PFSK-1 (cell line): ENCODE measurements around the gene CDK1.
A peak's percentile ranks its signal among the peaks of the same experiment; 100 is the strongest.

ENCODE experiments used
- FOXP2 ChIP-seq: optimal IDR thresholded peaks from 2 replicates; pipeline ENCODE3; 2011; ENCODE audit warnings: borderline replicate concordance, control low read depth, inconsistent platforms; ENCODE audit not compliant: insufficient read depth; ENCODE audit errors: extremely low read length, extremely low read depth
- POLR2AphosphoS5 ChIP-seq: IDR thresholded peaks from 2 replicates; pipeline ENCODE4 v1.6.1; 2012; ENCODE audit warnings: low read depth, mild to moderate bottlenecking, control low read depth, low read length, moderate library complexity
- SIN3A ChIP-seq: IDR thresholded peaks from 2 replicates; pipeline ENCODE4 v1.6.1; 2012; ENCODE audit warnings: mild to moderate bottlenecking, low read length, moderate library complexity, borderline replicate concordance; ENCODE audit not compliant: insufficient read depth
- TAF1 ChIP-seq: IDR thresholded peaks from 2 replicates; pipeline ENCODE4 v1.6.1; 2012; ENCODE audit warnings: low read length, control low read depth, borderline replicate concordance; ENCODE audit not compliant: insufficient read depth
- TF ChIP-seq, protein P1 (sequence below), 2 experiments: IDR thresholded peaks; 2 replicates each; pipeline versions ENCODE4 v1.6.1 to v1.8.0; 2011 to 2012; ENCODE audit warnings: low read depth in 2 of 2, low read length in 2 of 2, control low read depth in 1 of 2, inconsistent platforms in 1 of 2, mild to moderate bottlenecking in 1 of 2, moderate library complexity in 1 of 2; ENCODE audit not compliant: insufficient read depth in 1 of 2

The CDK1 gene

DNA sequence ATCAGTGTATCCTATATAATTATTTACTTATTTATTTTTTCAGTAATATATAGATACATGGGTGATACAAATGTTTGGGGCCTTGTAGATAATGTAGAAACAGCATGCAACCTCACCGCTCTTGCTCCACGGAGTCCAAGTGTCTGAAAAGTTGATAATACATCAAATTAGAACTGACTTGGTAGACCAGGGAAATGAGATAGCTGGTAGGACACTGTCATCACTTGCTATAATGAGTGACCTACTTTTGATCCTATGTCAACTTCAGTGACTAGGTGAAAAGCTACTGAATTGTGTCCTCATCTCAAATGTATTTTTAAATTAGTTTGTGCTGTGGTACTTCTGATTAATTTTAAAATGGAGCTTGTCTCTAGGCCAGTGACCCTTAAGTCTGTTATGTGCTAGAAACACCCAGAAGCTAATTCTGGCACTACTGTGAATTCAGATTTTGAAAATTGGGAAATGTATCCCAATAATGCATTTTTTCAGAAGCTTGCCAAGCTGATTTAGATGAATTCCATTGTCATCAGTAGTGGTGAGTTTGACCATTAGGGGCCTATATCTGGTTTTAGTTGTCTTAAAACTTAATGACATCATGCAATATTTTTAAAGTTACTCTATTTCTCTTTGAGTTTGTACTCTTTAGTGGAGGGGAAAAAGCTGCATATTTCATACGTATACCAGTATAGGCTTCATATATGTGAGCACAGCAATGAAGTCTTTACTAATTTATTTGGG lies 17.4 kb downstream of the CDK1 start:
- TF ChIP-seq FOXP2 (no peak), SIN3A (no peak), TAF1 (no peak), POLR2AphosphoS5 (no peak; the same call in 1 of the 2 replicates)
- TF ChIP-seq, protein P1, sequence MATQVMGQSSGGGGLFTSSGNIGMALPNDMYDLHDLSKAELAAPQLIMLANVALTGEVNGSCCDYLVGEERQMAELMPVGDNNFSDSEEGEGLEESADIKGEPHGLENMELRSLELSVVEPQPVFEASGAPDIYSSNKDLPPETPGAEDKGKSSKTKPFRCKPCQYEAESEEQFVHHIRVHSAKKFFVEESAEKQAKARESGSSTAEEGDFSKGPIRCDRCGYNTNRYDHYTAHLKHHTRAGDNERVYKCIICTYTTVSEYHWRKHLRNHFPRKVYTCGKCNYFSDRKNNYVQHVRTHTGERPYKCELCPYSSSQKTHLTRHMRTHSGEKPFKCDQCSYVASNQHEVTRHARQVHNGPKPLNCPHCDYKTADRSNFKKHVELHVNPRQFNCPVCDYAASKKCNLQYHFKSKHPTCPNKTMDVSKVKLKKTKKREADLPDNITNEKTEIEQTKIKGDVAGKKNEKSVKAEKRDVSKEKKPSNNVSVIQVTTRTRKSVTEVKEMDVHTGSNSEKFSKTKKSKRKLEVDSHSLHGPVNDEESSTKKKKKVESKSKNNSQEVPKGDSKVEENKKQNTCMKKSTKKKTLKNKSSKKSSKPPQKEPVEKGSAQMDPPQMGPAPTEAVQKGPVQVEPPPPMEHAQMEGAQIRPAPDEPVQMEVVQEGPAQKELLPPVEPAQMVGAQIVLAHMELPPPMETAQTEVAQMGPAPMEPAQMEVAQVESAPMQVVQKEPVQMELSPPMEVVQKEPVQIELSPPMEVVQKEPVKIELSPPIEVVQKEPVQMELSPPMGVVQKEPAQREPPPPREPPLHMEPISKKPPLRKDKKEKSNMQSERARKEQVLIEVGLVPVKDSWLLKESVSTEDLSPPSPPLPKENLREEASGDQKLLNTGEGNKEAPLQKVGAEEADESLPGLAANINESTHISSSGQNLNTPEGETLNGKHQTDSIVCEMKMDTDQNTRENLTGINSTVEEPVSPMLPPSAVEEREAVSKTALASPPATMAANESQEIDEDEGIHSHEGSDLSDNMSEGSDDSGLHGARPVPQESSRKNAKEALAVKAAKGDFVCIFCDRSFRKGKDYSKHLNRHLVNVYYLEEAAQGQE (IDR thresholded peaks at IDR 0.05; ENCODE audit: insufficient read depth in 1 of 2, low read depth in 2 of 2, low read length in 2 of 2) = no peak

DNA sequence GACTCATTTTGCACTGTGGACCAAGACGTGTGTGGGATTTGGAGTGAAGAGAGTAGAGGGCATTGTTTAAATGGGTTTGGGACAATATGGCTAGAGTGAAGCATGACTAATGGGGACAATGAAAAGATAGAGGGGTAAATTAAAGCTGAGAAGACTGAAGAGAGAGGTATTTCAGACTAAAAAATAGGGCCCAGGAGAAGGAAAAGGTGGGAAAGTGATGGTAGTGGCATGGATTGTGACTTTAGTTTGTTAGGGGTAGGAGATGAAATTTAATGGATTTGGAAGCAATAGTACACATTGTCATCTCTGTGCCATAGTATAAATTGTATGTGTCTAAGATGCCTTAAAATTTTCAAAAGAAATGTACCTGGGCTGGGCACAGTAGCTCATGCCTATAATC lies 18.2 kb downstream of the CDK1 start:
- TF ChIP-seq, protein P1 (IDR thresholded peaks at IDR 0.05; ENCODE audit: insufficient read depth in 1 of 2, low read depth in 2 of 2, low read length in 2 of 2) = no peak
- TF ChIP-seq TAF1 = no peak
- TF ChIP-seq SIN3A = no peak
- no peak for TF ChIP-seq POLR2AphosphoS5
- TF ChIP-seq FOXP2 = no peak

DNA sequence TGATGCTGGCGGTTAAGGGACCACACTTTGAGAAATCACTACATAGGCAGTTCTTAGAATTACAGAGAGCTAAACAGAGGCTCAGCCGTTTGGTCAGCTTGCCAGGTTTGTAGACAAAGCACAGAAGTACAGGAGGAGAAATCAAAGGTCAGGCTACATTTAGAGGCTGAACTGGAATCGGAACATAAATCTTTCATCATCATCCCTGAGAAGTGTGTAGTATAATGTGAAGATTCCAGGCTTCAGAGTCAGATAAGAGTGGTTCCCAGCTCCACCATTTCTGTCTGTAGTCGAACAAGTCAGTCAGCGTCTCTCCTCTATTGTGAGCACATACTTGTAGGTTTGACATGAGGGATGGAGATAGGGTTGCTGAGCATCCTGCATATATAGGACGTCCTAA lies 18.9 kb downstream of the CDK1 start:
- TF ChIP-seq SIN3A = no peak
- no peak for TF ChIP-seq FOXP2
- TF ChIP-seq, protein P1 (IDR thresholded peaks at IDR 0.05; ENCODE audit: insufficient read depth in 1 of 2, low read depth in 2 of 2, low read length in 2 of 2) = no peak
- TF ChIP-seq POLR2AphosphoS5 = peak; percentile 56

DNA sequence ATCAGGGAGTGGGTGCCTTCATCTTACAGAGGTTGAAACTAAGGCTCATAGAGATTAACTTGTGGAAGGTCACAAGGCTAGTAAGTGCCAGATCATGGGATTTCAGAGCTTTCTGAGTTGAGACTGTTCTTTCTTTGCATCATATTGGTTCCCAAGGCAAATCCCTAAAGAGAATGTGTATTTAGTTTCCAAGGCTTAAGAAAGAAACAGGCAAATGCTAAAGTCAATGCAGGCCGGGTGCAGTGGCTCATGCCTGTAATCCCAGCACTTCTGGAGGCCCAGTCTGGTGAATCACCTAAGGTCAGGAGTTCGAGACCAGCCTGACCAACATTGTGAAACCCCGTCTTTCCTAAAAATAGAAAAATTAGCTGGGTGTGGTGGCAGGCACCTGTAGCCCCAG lies 19.8 kb downstream of the CDK1 start:
- no peak for TF ChIP-seq POLR2AphosphoS5
- TF ChIP-seq, protein P1 (IDR thresholded peaks at IDR 0.05; ENCODE audit: insufficient read depth in 1 of 2, low read depth in 2 of 2, low read length in 2 of 2) = no peak
- no peak for TF ChIP-seq FOXP2
- no peak for TF ChIP-seq SIN3A
- no peak for TF ChIP-seq TAF1

DNA sequence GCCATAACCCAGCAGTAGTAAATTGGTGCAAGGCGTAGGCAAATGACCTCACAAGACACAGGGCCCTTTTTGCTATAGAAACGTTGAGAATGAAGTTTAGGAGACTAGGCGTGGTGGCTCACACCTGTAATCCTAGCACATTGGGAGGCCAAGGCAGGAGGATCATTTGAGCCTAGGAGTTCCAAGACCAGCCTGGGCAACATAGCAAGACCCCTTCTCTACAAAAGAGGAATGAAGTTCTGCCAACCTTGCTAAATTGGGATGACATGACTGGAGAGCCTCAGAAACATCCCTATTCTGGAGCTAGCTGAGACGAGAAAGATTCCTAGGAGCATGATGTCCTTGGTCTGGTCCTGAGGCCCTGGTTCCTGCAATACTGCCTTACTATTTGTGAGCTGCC lies 20.6 kb downstream of the CDK1 start:
- TF ChIP-seq TAF1 (no peak), SIN3A (no peak), POLR2AphosphoS5 (no peak; the same call in 1 of the 2 replicates), FOXP2 (no peak)
- TF ChIP-seq, protein P1 (IDR thresholded peaks at IDR 0.05; ENCODE audit: insufficient read depth in 1 of 2, low read depth in 2 of 2, low read length in 2 of 2) = no peak
